LNCAP (cell line): ENCODE results near the gene HGF.

Source experiments
- CTCF ChIP-seq: fragments of 450-650 bp; IDR thresholded peaks from 2 replicates; pipeline ENCODE4 v1.5.1; 2017; ENCODE audit warnings: mild to moderate bottlenecking

Gene HGF

GRCh38 chr7:81657551-81657950 lies 112.3 kb downstream of the HGF start:
- no peak for TF ChIP-seq CTCF

GRCh38 chr7:81655271-81655670 lies 114.6 kb downstream of the HGF start:
- no peak for TF ChIP-seq CTCF

- no peak for TF ChIP-seq CTCF
Observed at GRCh38 chr7:81652225-81652624, 117.6 kb downstream of the HGF start.
